Smooth muscle cell (in vitro differentiated cells): ENCODE data around the gene POU2AF1. TPM values are rescaled to one million over a fixed set of nuclear protein-coding genes. Genes with fewer than 3 reads are reported as not detected.

Source experiments
- DNase-seq: peaks from one replicate; lab custom pipeline; 2025; ENCODE audit not compliant: unreplicated experiment; lab: John Stamatoyannopoulos, UW
- H2AFZ ChIP-seq: fragments of 200-600 bp; sonication (generic); 2 replicates; pipeline ENCODE4 v1.6.0; 2016; ENCODE audit warnings: antibody characterized with exemption, low read depth, mild to moderate bottlenecking
- H3F3A ChIP-seq: fragments of 200-600 bp; sonication (generic); 2 replicates; pipeline ENCODE4 v1.6.0; 2017; ENCODE audit warnings: antibody characterized with exemption, low read depth
- H3K27ac ChIP-seq: fragments of 200-600 bp; sonication (generic); 2 replicates; pipeline ENCODE4 v1.5.1; 2016; ENCODE audit warnings: low read depth, mild to moderate bottlenecking
- H3K27me3 ChIP-seq: fragments of 200-600 bp; sonication (generic); 2 replicates; pipeline ENCODE4 v1.6.1; 2016; ENCODE audit warnings: low read depth, mild to moderate bottlenecking
- H3K36me3 ChIP-seq: fragments of 200-600 bp; sonication (generic); 2 replicates; pipeline ENCODE4 v1.5.1; 2016; ENCODE audit warnings: low read depth
- H3K4me1 ChIP-seq: fragments of 200-600 bp; sonication (generic); 2 replicates; pipeline ENCODE4 v1.5.1; 2016; ENCODE audit warnings: low read depth
- H3K4me2 ChIP-seq: fragments of 200-600 bp; sonication (generic); 2 replicates; pipeline ENCODE4 v1.6.0; 2016; ENCODE audit warnings: mild to moderate bottlenecking
- H3K4me3 ChIP-seq: fragments of 200-600 bp; sonication (generic); 2 replicates; pipeline ENCODE4 v1.5.1; 2016; ENCODE audit warnings: mild to moderate bottlenecking
- H3K79me2 ChIP-seq: fragments of 200-600 bp; sonication (generic); 2 replicates; pipeline ENCODE4 v1.6.0; 2016; ENCODE audit warnings: low read depth, mild to moderate bottlenecking
- H3K9ac ChIP-seq: fragments of 200-600 bp; sonication (generic); 2 replicates; pipeline ENCODE4 v1.6.0; 2016; ENCODE audit warnings: low read depth
- H3K9me3 ChIP-seq: fragments of 200-600 bp; sonication (generic); replicated peaks from 2 replicates; pipeline ENCODE4 v1.5.1; 2016; ENCODE audit warnings: low read depth
- H4K20me1 ChIP-seq: fragments of 200-600 bp; sonication (generic); 2 replicates; pipeline ENCODE4 v1.6.0; 2016; ENCODE audit warnings: low read depth
- WGBS: methylation state at CpG from one replicate; pipeline ENCODE4 v1.1.7; 2016; ENCODE audit warnings: low lambda C conversion rate; 5-methylcytosine and 5-hydroxymethylcytosine counted together
- polyA plus RNA-seq: library from polyadenylated mRNA; unstranded; fragments of >200 nt; fragmentation: Nextera tagmentation; extraction: Ambion mirVana; gene quantifications from 2 replicates; pipeline ENCODE4 v1.2.1, GENCODE V29; 2016
- total RNA-seq: library from RNA; depleted of rRNA; stranded (reverse); fragments of >200 nt; gene quantifications from 2 replicates; pipeline ENCODE4 v1.2.3, GENCODE V29; 2014
- TF ChIP-seq, protein P1 (sequence below): fragments of 200-600 bp; sonication (generic); IDR thresholded peaks from 2 replicates; pipeline ENCODE4 v1.5.1; 2017; ENCODE audit warnings: borderline replicate concordance, mild to moderate bottlenecking, antibody characterized with exemption; ENCODE audit not compliant: insufficient read depth, poor library complexity, severe bottlenecking

Gene POU2AF1
- total and polyA plus RNA-seq, 2 experiments from 2014 or later: not detected

GRCh38 chr11:111387363-111387762, 8.3 kb upstream of the POU2AF1 start:
- Histone ChIP-seq H4K20me1 (no peaks in the 10 kb centered on the region), H3K27ac (no peak overlapping the region), H3K79me2 (no peaks in the 10 kb centered on the region), H2AFZ (no peak overlapping the region), H3K9me3 (no peaks in the 10 kb centered on the region), H3K36me3 (no peaks in the 10 kb centered on the region), H3K27me3 (no peaks in the 10 kb centered on the region), H3F3A (no peaks in the 10 kb centered on the region), H3K4me1 (no peaks in the 10 kb centered on the region), H3K9ac (no peak overlapping the region), H3K4me2 (no peak overlapping the region), H3K4me3 (no peak overlapping the region)
- DNase-seq: no peak
- WGBS: 96% methylated on average over 2 of the region's 2 CpGs
- TF ChIP-seq, protein P1, sequence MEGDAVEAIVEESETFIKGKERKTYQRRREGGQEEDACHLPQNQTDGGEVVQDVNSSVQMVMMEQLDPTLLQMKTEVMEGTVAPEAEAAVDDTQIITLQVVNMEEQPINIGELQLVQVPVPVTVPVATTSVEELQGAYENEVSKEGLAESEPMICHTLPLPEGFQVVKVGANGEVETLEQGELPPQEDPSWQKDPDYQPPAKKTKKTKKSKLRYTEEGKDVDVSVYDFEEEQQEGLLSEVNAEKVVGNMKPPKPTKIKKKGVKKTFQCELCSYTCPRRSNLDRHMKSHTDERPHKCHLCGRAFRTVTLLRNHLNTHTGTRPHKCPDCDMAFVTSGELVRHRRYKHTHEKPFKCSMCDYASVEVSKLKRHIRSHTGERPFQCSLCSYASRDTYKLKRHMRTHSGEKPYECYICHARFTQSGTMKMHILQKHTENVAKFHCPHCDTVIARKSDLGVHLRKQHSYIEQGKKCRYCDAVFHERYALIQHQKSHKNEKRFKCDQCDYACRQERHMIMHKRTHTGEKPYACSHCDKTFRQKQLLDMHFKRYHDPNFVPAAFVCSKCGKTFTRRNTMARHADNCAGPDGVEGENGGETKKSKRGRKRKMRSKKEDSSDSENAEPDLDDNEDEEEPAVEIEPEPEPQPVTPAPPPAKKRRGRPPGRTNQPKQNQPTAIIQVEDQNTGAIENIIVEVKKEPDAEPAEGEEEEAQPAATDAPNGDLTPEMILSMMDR: no peak

DNA sequence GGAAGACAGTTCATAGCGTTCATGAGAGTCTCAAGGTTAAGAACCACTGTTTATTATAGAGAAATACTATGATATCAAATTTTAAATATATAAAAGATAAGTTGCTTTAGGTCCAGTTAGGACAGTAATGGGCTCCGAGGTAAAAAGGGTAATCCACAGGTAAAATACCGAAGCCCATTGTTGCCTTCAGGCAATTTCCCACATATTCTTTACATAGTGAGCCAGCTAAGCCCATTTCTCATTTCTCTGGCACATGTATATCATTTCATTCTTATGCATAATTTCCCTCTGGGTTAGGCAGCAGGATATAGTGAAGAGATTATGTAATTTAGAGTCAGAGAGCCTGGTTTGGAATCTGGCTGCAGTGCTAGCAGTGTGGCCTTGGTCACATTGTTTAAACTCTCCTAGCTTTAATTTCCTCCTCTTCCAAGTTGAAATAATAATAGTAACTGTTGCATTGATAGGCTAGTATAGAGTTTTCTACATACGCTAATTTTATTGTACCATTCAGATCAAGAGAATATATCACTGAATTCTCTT, 7.6 kb upstream of the POU2AF1 start:
- Histone ChIP-seq H3K9me3 (no peaks in the 10 kb centered on the region), H3K79me2 (no peaks in the 10 kb centered on the region), H3K27me3 (no peaks in the 10 kb centered on the region), H3K4me3 (no peak overlapping the region), H3K36me3 (no peaks in the 10 kb centered on the region), H3K27ac (no peak overlapping the region), H2AFZ (no peak overlapping the region), H4K20me1 (no peaks in the 10 kb centered on the region), H3K4me2 (no peak overlapping the region), H3K9ac (no peak overlapping the region), H3K4me1 (no peaks in the 10 kb centered on the region), H3F3A (no peaks in the 10 kb centered on the region)
- WGBS: 92% methylated on average over 4 of the region's 4 CpGs
- DNase-seq: no peak
- TF ChIP-seq, protein P1: no peak

DNA sequence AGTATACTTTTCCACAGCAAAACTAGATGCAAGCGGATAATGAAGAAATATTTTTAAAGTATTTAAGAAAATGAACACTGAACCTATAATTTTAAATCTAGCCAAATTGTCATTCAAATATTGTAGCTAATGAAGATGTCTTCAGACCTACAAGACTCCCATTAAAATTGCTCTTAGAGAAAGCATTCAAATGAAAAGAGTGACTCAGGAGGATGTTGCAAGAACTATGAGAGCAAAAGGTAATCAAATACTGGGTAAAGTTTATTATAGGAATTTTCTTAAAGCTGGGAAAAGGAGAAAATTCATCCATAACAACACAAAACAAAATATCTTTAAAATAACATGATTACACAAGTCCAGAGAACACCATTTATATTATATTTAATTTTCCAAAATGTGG, 5.4 kb upstream of the POU2AF1 start:
- H3K9ac ChIP-seq: no peak overlapping the region
- DNase-seq: no peak
- H3K27ac ChIP-seq: no peak overlapping the region
- no peaks in the 10 kb centered on the region for H3K27me3 ChIP-seq
- no peak overlapping the region for H2AFZ ChIP-seq
- H3K36me3 ChIP-seq: no peaks in the 10 kb centered on the region
- WGBS: 100% methylated on average over 1 of the region's 1 CpG
- H3K9me3 ChIP-seq: no peaks in the 10 kb centered on the region
- H3K79me2 ChIP-seq: no peaks in the 10 kb centered on the region
- no peaks in the 10 kb centered on the region for H3F3A ChIP-seq
- TF ChIP-seq, protein P1: no peak
- no peak overlapping the region for H3K4me2 ChIP-seq
- H3K4me3 ChIP-seq: no peak overlapping the region
- H4K20me1 ChIP-seq: no peaks in the 10 kb centered on the region
- H3K4me1 ChIP-seq: no peaks in the 10 kb centered on the region

DNA sequence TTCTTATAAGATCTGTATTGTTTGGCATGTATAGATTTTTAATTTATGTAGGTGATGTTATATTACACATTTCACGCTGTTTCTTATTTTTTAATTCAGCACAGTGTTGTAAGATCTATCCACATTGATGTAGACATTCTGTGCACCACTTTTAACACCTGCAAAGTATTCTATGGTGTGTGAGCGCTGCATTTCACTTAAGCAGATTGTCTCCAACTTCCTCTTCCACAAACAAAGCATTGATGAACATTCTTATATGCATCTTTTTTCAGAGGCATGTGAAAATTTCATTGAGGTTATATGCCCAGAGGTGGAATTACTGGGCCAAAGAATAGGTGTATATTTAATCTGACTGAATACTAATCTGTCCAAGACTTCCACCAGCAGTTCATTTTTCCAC, 3.4 kb upstream of the POU2AF1 start:
- Histone ChIP-seq H3K79me2 (no peaks in the 10 kb centered on the region), H4K20me1 (no peaks in the 10 kb centered on the region), H3K27ac (no peak overlapping the region), H3K4me2 (no peak overlapping the region), H2AFZ (no peak overlapping the region), H3K27me3 (no peaks in the 10 kb centered on the region), H3K36me3 (no peaks in the 10 kb centered on the region), H3K9ac (no peak overlapping the region), H3K4me1 (no peaks in the 10 kb centered on the region), H3K9me3 (no peaks in the 10 kb centered on the region), H3K4me3 (no peak overlapping the region), H3F3A (no peaks in the 10 kb centered on the region)
- no peak for DNase-seq
- 88% methylated on average over 2 of the region's 2 CpGs for whole genome bisulfite sequencing
- TF ChIP-seq, protein P1: no peak
